ENCODE results near the gene ABCA1. TPM values are rescaled to one million over a fixed set of nuclear protein-coding genes. Genes with fewer than 3 reads are reported as not detected.
"Not testable (repeated sequence)": the region's sequence is repeated elsewhere in the genome, so short reads cannot be mapped to it uniquely, and the experiment has no call there.

Gene ABCA1
- polyA plus RNA-seq, 1 donor (not counting 4 experiments of a cell fraction or from before 2014, with no cell fraction given), result 23.0 TPM

DNA sequence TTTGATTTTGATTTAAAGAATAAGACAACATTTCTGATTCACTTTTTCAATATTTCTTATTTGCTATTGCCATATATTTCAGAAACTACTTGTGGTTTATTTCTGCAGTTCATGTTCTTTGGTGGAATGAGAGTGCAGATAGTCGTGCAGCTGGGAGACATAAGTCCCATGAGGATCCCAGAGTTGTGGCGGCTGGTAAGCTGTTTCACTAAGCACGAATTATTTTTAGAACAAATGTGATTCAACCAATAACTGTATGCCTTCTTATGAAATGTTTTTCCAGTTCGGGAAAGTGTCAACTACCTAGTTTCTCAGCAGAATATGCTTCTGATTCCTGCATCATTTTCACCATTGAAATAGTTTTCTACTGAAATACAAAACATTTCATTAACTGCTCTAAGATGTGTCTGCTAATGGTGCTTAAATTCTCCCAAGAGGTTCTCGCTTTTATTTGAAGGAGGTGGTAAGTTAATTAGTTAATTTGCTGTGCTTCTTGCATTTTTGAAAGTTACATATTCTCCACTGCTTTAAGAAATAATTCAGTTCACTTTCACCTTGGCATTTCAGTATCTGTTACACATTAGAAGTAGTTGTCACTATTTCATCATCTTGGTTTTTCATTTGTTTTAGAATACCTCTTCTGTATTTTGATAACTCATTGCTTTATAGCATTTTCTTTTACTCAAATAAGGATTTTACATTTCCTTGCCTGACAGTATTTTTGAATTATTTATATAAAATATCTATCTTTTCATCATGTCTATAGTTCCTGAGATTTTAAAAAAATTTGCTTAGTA lies 155.0 kb downstream of the ABCA1 start:
- Histone ChIP-seq H4K20me1 (ENCODE audit: control insufficient read depth, extremely low read depth, insufficient read depth, low read length) (no peaks in the 10 kb centered on the region), H3K9ac (ENCODE audit: control insufficient read depth, extremely low read depth, insufficient read depth, low read length) (no peak overlapping the region), H3K36me3 (ENCODE audit: control insufficient read depth in 2 of 2, extremely low read depth in 1 of 2, insufficient read depth in 2 of 2, low read length in 2 of 2) (no peaks in the 10 kb centered on the region), H3K79me2 (ENCODE audit: control insufficient read depth, insufficient read depth, low read length) (no peaks in the 10 kb centered on the region), H3K4me1 (ENCODE audit: control insufficient read depth, extremely low read depth, insufficient read depth, low read length) (peaks cover 7% of the 10 kb centered on the region), H3K9me3 (ENCODE audit: control insufficient read depth, low read depth, low read length) (no peaks in the 10 kb centered on the region), H2AFZ (ENCODE audit: control insufficient read depth, low read length) (no peak overlapping the region), H3K4me3 (ENCODE audit: control insufficient read depth in 2 of 3, extremely low read depth in 1 of 3, insufficient read depth in 2 of 3, low read depth in 1 of 3, low read length in 3 of 3) (no peak overlapping the region), H3K27me3 (ENCODE audit: control insufficient read depth, extremely low read depth, insufficient read depth, low read length) (no peaks in the 10 kb centered on the region), H3K9me1 (ENCODE audit: control insufficient read depth, extremely low read depth, insufficient read depth, low read length) (no peaks in the 10 kb centered on the region), H3K27ac (ENCODE audit: control insufficient read depth, insufficient read depth, low read length) (no peak overlapping the region), H3K4me2 (ENCODE audit: control insufficient read depth, extremely low read depth, insufficient read depth, low read depth, low read length) (no peak overlapping the region)
- DNase-seq (ENCODE audit: low read depth, low spot score), result no peak
- TF ChIP-seq, protein P1, sequence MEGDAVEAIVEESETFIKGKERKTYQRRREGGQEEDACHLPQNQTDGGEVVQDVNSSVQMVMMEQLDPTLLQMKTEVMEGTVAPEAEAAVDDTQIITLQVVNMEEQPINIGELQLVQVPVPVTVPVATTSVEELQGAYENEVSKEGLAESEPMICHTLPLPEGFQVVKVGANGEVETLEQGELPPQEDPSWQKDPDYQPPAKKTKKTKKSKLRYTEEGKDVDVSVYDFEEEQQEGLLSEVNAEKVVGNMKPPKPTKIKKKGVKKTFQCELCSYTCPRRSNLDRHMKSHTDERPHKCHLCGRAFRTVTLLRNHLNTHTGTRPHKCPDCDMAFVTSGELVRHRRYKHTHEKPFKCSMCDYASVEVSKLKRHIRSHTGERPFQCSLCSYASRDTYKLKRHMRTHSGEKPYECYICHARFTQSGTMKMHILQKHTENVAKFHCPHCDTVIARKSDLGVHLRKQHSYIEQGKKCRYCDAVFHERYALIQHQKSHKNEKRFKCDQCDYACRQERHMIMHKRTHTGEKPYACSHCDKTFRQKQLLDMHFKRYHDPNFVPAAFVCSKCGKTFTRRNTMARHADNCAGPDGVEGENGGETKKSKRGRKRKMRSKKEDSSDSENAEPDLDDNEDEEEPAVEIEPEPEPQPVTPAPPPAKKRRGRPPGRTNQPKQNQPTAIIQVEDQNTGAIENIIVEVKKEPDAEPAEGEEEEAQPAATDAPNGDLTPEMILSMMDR (optimal IDR thresholded peaks at IDR 0.05 in 1 of 3, IDR thresholded peaks at IDR 0.05 in 1 of 3, conservative IDR thresholded peaks at IDR 0.05 in 1 of 3; ENCODE audit: extremely low read depth in 1 of 3, insufficient read depth in 2 of 3, low read length in 3 of 3), result no peak
- no peak for TF ChIP-seq EZH2 (IDR thresholded peaks at IDR 0.05; ENCODE audit: low read length)
- dilution Hi-C loops (cut with MboI; ENCODE audit: extremely low pct_ligation_motif_present, low sequenced_read_pairs), result no loop called here
- peak; percentile 48 for FAIRE-seq

DNA sequence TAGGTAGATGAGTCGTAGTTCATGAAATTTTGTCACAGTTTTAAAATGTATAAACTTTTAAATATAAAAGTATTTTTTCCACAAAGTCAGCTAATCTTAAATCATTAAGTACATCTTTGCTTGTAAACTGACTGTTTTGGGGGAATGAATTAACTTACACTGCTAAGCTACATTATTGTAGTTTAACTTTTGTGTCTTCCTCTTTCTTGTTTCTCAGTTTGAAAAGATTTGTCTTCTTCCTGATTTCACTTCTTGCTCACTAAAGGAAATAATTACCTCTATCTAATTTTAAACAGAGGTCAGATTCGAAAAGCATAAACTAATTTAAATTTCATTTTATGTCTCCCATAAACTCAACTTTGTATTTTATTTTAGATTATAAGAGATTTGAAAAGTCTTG lies 158.3 kb downstream of the ABCA1 start:
- Histone ChIP-seq H3K9me3 (ENCODE audit: control insufficient read depth, low read depth, low read length) (no peaks in the 10 kb centered on the region), H3K27me3 (ENCODE audit: control insufficient read depth, extremely low read depth, insufficient read depth, low read length) (no peaks in the 10 kb centered on the region), H3K9ac (ENCODE audit: control insufficient read depth, extremely low read depth, insufficient read depth, low read length) (no peak overlapping the region), H3K36me3 (ENCODE audit: control insufficient read depth in 2 of 2, extremely low read depth in 1 of 2, insufficient read depth in 2 of 2, low read length in 2 of 2) (no peaks in the 10 kb centered on the region), H3K4me1 (ENCODE audit: control insufficient read depth, extremely low read depth, insufficient read depth, low read length) (no peaks in the 10 kb centered on the region), H3K79me2 (ENCODE audit: control insufficient read depth, insufficient read depth, low read length) (no peaks in the 10 kb centered on the region), H4K20me1 (ENCODE audit: control insufficient read depth, extremely low read depth, insufficient read depth, low read length) (no peaks in the 10 kb centered on the region), H3K9me1 (ENCODE audit: control insufficient read depth, extremely low read depth, insufficient read depth, low read length) (no peaks in the 10 kb centered on the region), H3K4me2 (ENCODE audit: control insufficient read depth, extremely low read depth, insufficient read depth, low read depth, low read length) (no peak overlapping the region), H2AFZ (ENCODE audit: control insufficient read depth, low read length) (no peak overlapping the region), H3K4me3 (ENCODE audit: control insufficient read depth in 2 of 3, extremely low read depth in 1 of 3, insufficient read depth in 2 of 3, low read depth in 1 of 3, low read length in 3 of 3) (no peak overlapping the region), H3K27ac (ENCODE audit: control insufficient read depth, insufficient read depth, low read length) (no peak overlapping the region)
- FAIRE-seq, result no peak
- dilution Hi-C loops (cut with MboI; ENCODE audit: extremely low pct_ligation_motif_present, low sequenced_read_pairs), result no loop called here
- TF ChIP-seq, protein P1 (optimal IDR thresholded peaks at IDR 0.05 in 1 of 3, IDR thresholded peaks at IDR 0.05 in 1 of 3, conservative IDR thresholded peaks at IDR 0.05 in 1 of 3; ENCODE audit: extremely low read depth in 1 of 3, insufficient read depth in 2 of 3, low read length in 3 of 3), result no peak
- no peak for TF ChIP-seq EZH2 (IDR thresholded peaks at IDR 0.05; ENCODE audit: low read length)
- no peak for DNase-seq (ENCODE audit: low read depth, low spot score)

DNA sequence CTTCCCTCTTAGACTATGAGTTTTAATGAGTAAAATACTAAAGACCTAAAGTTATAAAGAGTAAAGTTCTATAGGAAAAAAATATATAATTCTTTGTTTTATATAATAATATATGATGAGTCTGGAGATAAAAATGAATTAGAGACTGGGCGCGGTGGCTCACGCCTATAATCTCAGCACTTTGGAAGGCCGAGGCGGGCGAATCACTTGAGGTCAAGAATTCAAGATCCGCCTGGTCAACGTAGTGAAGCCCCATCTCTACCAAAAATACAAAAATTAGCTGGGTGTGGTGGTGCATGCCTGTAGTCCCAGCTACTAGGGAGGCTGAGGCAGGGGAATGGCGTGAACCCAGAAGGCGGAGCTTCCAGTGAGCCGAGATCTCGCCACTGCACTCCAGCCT lies 158.9 kb downstream of the ABCA1 start:
- H3K9ac ChIP-seq (ENCODE audit: control insufficient read depth, extremely low read depth, insufficient read depth, low read length); H4K20me1 ChIP-seq (ENCODE audit: control insufficient read depth, extremely low read depth, insufficient read depth, low read length); H3K27me3 ChIP-seq (ENCODE audit: control insufficient read depth, extremely low read depth, insufficient read depth, low read length); H2AFZ ChIP-seq (ENCODE audit: control insufficient read depth, low read length); H3K4me2 ChIP-seq (ENCODE audit: control insufficient read depth, extremely low read depth, insufficient read depth, low read depth, low read length); H3K79me2 ChIP-seq (ENCODE audit: control insufficient read depth, insufficient read depth, low read length); H3K9me3 ChIP-seq (ENCODE audit: control insufficient read depth, low read depth, low read length); H3K4me1 ChIP-seq (ENCODE audit: control insufficient read depth, extremely low read depth, insufficient read depth, low read length); FAIRE-seq; dilution Hi-C loops (cut with MboI; ENCODE audit: extremely low pct_ligation_motif_present, low sequenced_read_pairs); H3K36me3 ChIP-seq (ENCODE audit: control insufficient read depth in 2 of 2, extremely low read depth in 1 of 2, insufficient read depth in 2 of 2, low read length in 2 of 2); H3K4me3 ChIP-seq (ENCODE audit: control insufficient read depth in 2 of 3, extremely low read depth in 1 of 3, insufficient read depth in 2 of 3, low read depth in 1 of 3, low read length in 3 of 3); H3K27ac ChIP-seq (ENCODE audit: control insufficient read depth, insufficient read depth, low read length); DNase-seq (ENCODE audit: low read depth, low spot score); H3K9me1 ChIP-seq (ENCODE audit: control insufficient read depth, extremely low read depth, insufficient read depth, low read length): not testable (repeated sequence)

All from keratinocyte (primary cell).